IPS-18a (cell line): ENCODE measurements around the gene PRPF31.

Experiments used
- H3K27ac ChIP-seq: one replicate; pipeline ENCODE4 v1.5.1; 2013; ENCODE audit warnings: low read length
- H3K27me3 ChIP-seq: one replicate; pipeline ENCODE4 v1.6.1; 2013; ENCODE audit warnings: mild to moderate bottlenecking, low read length; ENCODE audit not compliant: control insufficient read depth, insufficient read depth
- H3K36me3 ChIP-seq: one replicate; pipeline ENCODE4 v1.6.1; 2013; ENCODE audit warnings: low read depth, low read length; ENCODE audit not compliant: control insufficient read depth
- H3K4me1 ChIP-seq: one replicate; pipeline ENCODE4 v1.6.1; 2013; ENCODE audit warnings: low read depth, low read length; ENCODE audit not compliant: control insufficient read depth
- H3K4me3 ChIP-seq: one replicate; pipeline ENCODE4 v1.5.1; 2013; ENCODE audit warnings: low read length
- H3K9ac ChIP-seq: one replicate; pipeline ENCODE4 v1.6.1; 2013; ENCODE audit warnings: mild to moderate bottlenecking, low read length, moderate library complexity
- H3K9me3 ChIP-seq: one replicate; pipeline ENCODE4 v1.6.1; 2013; ENCODE audit warnings: low read depth, low read length; ENCODE audit not compliant: control insufficient read depth

PRPF31 gene

GRCh38 chr19:54173359-54173699, 57.8 kb downstream of the PRPF31 start:
- H3K4me1 ChIP-seq: peaks cover 5% of the 10 kb centered on the region
- no peak overlapping the region for H3K4me3 ChIP-seq
- H3K27ac ChIP-seq: no peak overlapping the region
- no peaks in the 10 kb centered on the region for H3K9me3 ChIP-seq
- no peaks in the 10 kb centered on the region for H3K36me3 ChIP-seq
- no peaks in the 10 kb centered on the region for H3K27me3 ChIP-seq
- H3K9ac ChIP-seq: no peak overlapping the region

- no peak overlapping the region for H3K27ac ChIP-seq
- no peak overlapping the region for H3K4me3 ChIP-seq
- H3K9me3 ChIP-seq: no peaks in the 10 kb centered on the region
- H3K27me3 ChIP-seq: no peaks in the 10 kb centered on the region
- peaks cover 2% of the 10 kb centered on the region for H3K36me3 ChIP-seq
- no peak overlapping the region for H3K9ac ChIP-seq
- H3K4me1 ChIP-seq: peaks cover 6% of the 10 kb centered on the region
Observed at GRCh38 chr19:54173951-54174834, 58.6 kb downstream of the PRPF31 start.

- no peak overlapping the region for H3K9ac ChIP-seq
Observed at GRCh38 chr19:54178581-54179261, 63.2 kb downstream of the PRPF31 start.

DNA sequence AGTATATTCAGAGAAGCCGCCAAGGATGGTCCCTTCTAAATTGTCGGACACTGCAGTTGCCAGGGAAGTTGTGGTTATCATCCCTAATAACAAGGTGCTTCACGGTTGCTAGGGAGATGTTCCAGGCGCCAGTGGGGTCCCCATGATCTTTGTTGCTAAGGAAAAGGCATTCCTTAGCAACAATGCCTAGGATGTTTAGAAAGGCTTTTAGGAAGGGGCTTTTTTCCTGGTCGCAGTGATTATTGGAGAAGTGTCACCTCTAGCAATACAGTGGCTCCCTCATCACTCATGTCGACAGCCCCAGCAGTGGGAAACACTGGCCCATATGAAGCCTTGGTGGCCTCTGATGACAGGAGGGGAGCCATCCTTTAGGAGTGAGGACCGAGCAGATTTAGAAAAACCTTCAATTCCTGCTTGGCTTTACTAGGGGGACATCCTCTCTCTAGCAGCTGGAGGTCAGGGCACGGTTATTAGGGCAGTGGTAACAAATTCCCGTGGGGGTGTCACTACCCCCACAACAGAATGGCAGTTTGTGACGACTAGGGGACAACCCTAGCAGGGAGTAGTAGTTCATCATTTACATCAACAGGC, 63.8 kb downstream of the PRPF31 start:
- H3K9me3 ChIP-seq: no peaks in the 10 kb centered on the region
- H3K4me3 ChIP-seq: no peak overlapping the region
- H3K36me3 ChIP-seq: peaks cover 10% of the 10 kb centered on the region
- H3K4me1 ChIP-seq: peaks cover 3% of the 10 kb centered on the region
- no peaks in the 10 kb centered on the region for H3K27me3 ChIP-seq
- peak overlapping the region; percentile 21 for H3K9ac ChIP-seq
- H3K27ac ChIP-seq: peak overlapping the region; percentile 10

More at GRCh38 chr19:54178581-54179261, 63.2 kb downstream of the PRPF31 start:
- Histone ChIP-seq H3K27ac (no peak overlapping the region), H3K36me3 (peaks cover 10% of the 10 kb centered on the region), H3K4me1 (peaks cover 3% of the 10 kb centered on the region), H3K9me3 (no peaks in the 10 kb centered on the region), H3K27me3 (no peaks in the 10 kb centered on the region), H3K4me3 (no peak overlapping the region)

DNA sequence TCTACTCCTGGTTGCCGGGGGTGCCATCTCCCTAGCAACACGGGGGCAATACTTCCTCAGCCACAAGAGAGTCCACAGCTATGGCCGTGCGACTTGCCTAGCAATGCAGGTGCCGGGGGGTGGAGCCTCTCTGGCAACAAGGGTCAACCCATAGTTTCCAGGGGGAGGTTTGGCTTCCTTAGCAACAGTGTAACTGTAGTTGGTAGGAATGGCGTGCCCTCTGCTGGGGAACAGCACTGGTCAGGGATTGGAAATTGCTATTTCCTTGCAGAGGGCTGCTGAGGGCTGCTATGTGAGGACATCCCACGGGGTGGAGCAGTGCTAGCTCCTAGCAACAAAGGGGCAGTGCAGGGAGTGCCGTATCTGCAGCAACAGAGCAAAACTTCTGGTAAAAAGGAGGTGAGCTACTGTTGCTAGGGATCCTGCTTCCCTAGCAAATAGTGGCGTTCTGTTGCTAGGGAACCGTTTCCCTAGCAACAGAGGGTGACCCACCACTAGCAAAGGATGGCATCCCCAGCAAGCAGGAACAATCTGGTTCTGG, 64.4 kb downstream of the PRPF31 start:
- H3K9ac ChIP-seq: peak overlapping the region; percentile 26
- H3K4me3 ChIP-seq: no peak overlapping the region
- no peaks in the 10 kb centered on the region for H3K27me3 ChIP-seq
- H3K4me1 ChIP-seq: peaks cover 3% of the 10 kb centered on the region
- no peak overlapping the region for H3K27ac ChIP-seq
- H3K9me3 ChIP-seq: no peaks in the 10 kb centered on the region
- H3K36me3 ChIP-seq: peaks cover 10% of the 10 kb centered on the region

- H3K27me3 ChIP-seq: no peaks in the 10 kb centered on the region
- H3K4me3 ChIP-seq: no peak overlapping the region
- H3K36me3 ChIP-seq: peaks cover 14% of the 10 kb centered on the region
- peak overlapping the region; percentile 26 for H3K9ac ChIP-seq
- no peaks in the 10 kb centered on the region for H3K9me3 ChIP-seq
- no peak overlapping the region for H3K27ac ChIP-seq
- H3K4me1 ChIP-seq: peaks cover 3% of the 10 kb centered on the region
Observed at GRCh38 chr19:54180691-54181091, 65.1 kb downstream of the PRPF31 start.
